Measurements from ENCODE around the gene RNF224. TPM values are rescaled to one million over a fixed set of nuclear protein-coding genes. Genes with fewer than 3 reads are reported as not detected.

The RNF224 gene
- polyA plus RNA-seq, 1 of the 3 experiments (the other 2 are of a cell fraction): 0.03 TPM

DNA sequence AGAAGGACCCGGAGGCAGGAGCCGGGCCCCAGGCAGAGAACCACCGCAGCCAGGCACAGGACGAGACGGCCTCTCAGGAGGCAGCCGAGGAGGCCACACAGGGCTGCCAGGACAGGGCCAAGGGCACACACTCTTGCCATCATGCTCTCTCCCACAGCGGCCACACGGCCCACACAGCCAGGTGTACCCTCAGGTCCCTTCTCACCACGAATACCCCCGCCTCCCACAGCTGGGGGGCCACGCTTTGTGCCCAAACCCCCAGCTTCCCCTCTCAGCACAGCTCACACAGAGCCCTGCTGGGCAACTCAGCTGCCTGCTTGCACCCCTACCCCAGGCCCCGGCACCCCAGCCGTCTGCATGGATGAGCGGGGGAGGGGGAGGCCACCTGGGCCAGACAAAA, 33.5 kb upstream of the RNF224 start:
- Histone ChIP-seq H3K36me3 (replicated peaks in 1 of 2; ENCODE audit: control insufficient read depth in 1 of 2, insufficient read depth in 2 of 2, low read length in 1 of 2) (peaks cover 3 to 21% of the 10 kb centered on the region in 2 experiments), H3K9me3 (no peaks in the 10 kb centered on the region), H3K4me2 (no peak overlapping the region), H3K27ac (ENCODE audit: low read depth in 2 of 2, low read length in 1 of 2) (no peak overlapping the region), H3K79me2 (ENCODE audit: insufficient read depth) (peaks cover 70% of the 10 kb centered on the region), H3K4me3 (ENCODE audit: low read depth in 2 of 2, low read length in 1 of 2) (no peak overlapping the region), H3K27me3 (ENCODE audit: insufficient read depth) (no peaks in the 10 kb centered on the region), H3F3A (replicated peaks; ENCODE audit: insufficient read depth) (peaks cover 14% of the 10 kb centered on the region), H3K4me1 (ENCODE audit: control insufficient read depth in 1 of 2, insufficient read depth in 2 of 2, low read depth in 1 of 2, low read length in 1 of 2) (peaks cover 10 to 23% of the 10 kb centered on the region in 2 experiments), H2AFZ (ENCODE audit: low read depth) (no peak overlapping the region), H4K20me1 (ENCODE audit: insufficient read depth) (peaks cover 66% of the 10 kb centered on the region), H3K9ac (no peak overlapping the region), H3K9me2 (no peaks in the 10 kb centered on the region)
- no peak for DNase-seq
- WGBS (ENCODE audit: low lambda C conversion rate): no CpG with 5 or more reads among the region's 14 CpGs
- ChIA-PET POLR2A (no interaction called here), CTCF (interaction anchor here (1.2 to 3.1 kb wide), 3 partner anchors 20 to 43 kb away, joined by 5 to 11 read pairs (median 6); partner anchors contain the start of gene RNF224)
- TF ChIP-seq, protein P1, sequence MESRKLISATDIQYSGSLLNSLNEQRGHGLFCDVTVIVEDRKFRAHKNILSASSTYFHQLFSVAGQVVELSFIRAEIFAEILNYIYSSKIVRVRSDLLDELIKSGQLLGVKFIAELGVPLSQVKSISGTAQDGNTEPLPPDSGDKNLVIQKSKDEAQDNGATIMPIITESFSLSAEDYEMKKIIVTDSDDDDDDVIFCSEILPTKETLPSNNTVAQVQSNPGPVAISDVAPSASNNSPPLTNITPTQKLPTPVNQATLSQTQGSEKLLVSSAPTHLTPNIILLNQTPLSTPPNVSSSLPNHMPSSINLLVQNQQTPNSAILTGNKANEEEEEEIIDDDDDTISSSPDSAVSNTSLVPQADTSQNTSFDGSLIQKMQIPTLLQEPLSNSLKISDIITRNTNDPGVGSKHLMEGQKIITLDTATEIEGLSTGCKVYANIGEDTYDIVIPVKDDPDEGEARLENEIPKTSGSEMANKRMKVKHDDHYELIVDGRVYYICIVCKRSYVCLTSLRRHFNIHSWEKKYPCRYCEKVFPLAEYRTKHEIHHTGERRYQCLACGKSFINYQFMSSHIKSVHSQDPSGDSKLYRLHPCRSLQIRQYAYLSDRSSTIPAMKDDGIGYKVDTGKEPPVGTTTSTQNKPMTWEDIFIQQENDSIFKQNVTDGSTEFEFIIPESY (IDR thresholded peaks at IDR 0.05; ENCODE audit: borderline replicate concordance, low read depth): no peak
- TF ChIP-seq MXI1 (IDR thresholded peaks at IDR 0.05; ENCODE audit: low read depth, low read length): no peak
- TF ChIP-seq FOSL2 (IDR thresholded peaks at IDR 0.05; ENCODE audit: borderline replicate concordance, low read depth): no peak
- TF ChIP-seq TAF1 (IDR thresholded peaks at IDR 0.05; ENCODE audit: borderline replicate concordance, low read depth, low read length): no peak
- no peak for TF ChIP-seq FOXM1 (IDR thresholded peaks at IDR 0.05; ENCODE audit: low read depth)
- no peak for TF ChIP-seq RFX5 (IDR thresholded peaks at IDR 0.05; ENCODE audit: low read length)
- no peak for TF ChIP-seq NFIC (IDR thresholded peaks at IDR 0.05; ENCODE audit: borderline replicate concordance)
- no peak for TF ChIP-seq TEAD4 (IDR thresholded peaks at IDR 0.05; ENCODE audit: borderline replicate concordance, insufficient read depth)
- TF ChIP-seq, protein P2, sequence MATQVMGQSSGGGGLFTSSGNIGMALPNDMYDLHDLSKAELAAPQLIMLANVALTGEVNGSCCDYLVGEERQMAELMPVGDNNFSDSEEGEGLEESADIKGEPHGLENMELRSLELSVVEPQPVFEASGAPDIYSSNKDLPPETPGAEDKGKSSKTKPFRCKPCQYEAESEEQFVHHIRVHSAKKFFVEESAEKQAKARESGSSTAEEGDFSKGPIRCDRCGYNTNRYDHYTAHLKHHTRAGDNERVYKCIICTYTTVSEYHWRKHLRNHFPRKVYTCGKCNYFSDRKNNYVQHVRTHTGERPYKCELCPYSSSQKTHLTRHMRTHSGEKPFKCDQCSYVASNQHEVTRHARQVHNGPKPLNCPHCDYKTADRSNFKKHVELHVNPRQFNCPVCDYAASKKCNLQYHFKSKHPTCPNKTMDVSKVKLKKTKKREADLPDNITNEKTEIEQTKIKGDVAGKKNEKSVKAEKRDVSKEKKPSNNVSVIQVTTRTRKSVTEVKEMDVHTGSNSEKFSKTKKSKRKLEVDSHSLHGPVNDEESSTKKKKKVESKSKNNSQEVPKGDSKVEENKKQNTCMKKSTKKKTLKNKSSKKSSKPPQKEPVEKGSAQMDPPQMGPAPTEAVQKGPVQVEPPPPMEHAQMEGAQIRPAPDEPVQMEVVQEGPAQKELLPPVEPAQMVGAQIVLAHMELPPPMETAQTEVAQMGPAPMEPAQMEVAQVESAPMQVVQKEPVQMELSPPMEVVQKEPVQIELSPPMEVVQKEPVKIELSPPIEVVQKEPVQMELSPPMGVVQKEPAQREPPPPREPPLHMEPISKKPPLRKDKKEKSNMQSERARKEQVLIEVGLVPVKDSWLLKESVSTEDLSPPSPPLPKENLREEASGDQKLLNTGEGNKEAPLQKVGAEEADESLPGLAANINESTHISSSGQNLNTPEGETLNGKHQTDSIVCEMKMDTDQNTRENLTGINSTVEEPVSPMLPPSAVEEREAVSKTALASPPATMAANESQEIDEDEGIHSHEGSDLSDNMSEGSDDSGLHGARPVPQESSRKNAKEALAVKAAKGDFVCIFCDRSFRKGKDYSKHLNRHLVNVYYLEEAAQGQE (IDR thresholded peaks at IDR 0.05; ENCODE audit: low read depth, low read length): no peak
- TF ChIP-seq SIN3A (IDR thresholded peaks at IDR 0.05; ENCODE audit: borderline replicate concordance, low read depth, low read length): no peak
- TF ChIP-seq POLR2AphosphoS5 (IDR thresholded peaks at IDR 0.05; ENCODE audit: low read depth, low read length): no peak
- TF ChIP-seq ELF1 (IDR thresholded peaks at IDR 0.05): no peak
- TF ChIP-seq RXRA (IDR thresholded peaks at IDR 0.05; ENCODE audit: borderline replicate concordance, low read depth): no peak
- TF ChIP-seq, protein P3, sequence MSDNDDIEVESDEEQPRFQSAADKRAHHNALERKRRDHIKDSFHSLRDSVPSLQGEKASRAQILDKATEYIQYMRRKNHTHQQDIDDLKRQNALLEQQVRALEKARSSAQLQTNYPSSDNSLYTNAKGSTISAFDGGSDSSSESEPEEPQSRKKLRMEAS (IDR thresholded peaks at IDR 0.05; ENCODE audit: low read depth): no peak
- TF ChIP-seq EP300 (IDR thresholded peaks at IDR 0.05; ENCODE audit: borderline replicate concordance in 1 of 2, low read depth in 1 of 2, low read length in 1 of 2): no peak
- no peak for TF ChIP-seq RCOR1 (IDR thresholded peaks at IDR 0.05; ENCODE audit: low read length)
- TF ChIP-seq, protein P4, sequence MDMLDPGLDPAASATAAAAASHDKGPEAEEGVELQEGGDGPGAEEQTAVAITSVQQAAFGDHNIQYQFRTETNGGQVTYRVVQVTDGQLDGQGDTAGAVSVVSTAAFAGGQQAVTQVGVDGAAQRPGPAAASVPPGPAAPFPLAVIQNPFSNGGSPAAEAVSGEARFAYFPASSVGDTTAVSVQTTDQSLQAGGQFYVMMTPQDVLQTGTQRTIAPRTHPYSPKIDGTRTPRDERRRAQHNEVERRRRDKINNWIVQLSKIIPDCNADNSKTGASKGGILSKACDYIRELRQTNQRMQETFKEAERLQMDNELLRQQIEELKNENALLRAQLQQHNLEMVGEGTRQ (IDR thresholded peaks at IDR 0.05; ENCODE audit: borderline replicate concordance, low read depth, low read length): no peak
- TF ChIP-seq JUND (IDR thresholded peaks at IDR 0.05): no peak
- TF ChIP-seq SMC3 (IDR thresholded peaks at IDR 0.05; ENCODE audit: low read depth, low read length): no peak
- TF ChIP-seq, protein P5, sequence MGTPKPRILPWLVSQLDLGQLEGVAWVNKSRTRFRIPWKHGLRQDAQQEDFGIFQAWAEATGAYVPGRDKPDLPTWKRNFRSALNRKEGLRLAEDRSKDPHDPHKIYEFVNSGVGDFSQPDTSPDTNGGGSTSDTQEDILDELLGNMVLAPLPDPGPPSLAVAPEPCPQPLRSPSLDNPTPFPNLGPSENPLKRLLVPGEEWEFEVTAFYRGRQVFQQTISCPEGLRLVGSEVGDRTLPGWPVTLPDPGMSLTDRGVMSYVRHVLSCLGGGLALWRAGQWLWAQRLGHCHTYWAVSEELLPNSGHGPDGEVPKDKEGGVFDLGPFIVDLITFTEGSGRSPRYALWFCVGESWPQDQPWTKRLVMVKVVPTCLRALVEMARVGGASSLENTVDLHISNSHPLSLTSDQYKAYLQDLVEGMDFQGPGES (IDR thresholded peaks at IDR 0.05; ENCODE audit: low read depth, low read length): no peak

All from SK-N-SH (cell line).